ENCODE data around the gene DNAJC30. TPM values are rescaled to one million over a fixed set of nuclear protein-coding genes. Genes with fewer than 3 reads are reported as not detected.

Gene DNAJC30
- total and polyA plus RNA-seq, 11 donors = 6.8 to 21.1 (median 14.0) TPM

GRCh38 chr7:73718905-73719805 is 35.9 kb upstream of the DNAJC30 start, which contains the start of gene STX1A:
Gene STX1A, minus strand, starts transcription at chr7:73719669. Its CDS starts 38 bp downstream, at chr7:73719631.
- H3K27ac ChIP-seq = peak within 1 kb of the TSS in 5 of 12 donors; percentile 15 to 71 (median 48)
- H3K27me3 ChIP-seq = peaks cover 0 to 32% (median 3%) of the 10 kb centered on the region in 9 donors
- H3K9me3 ChIP-seq = no peaks in the 10 kb centered on the region
- ATAC-seq = peak; percentile 16 to 87 (median 72)
- WGBS, 4 donors = 1 to 4% (median 2%) methylated on average over 28 to 96 of the region's 96 CpGs
- H3K4me3 ChIP-seq = peak within 1 kb of the TSS; percentile 58 to 96 (median 78)
- peaks cover 0 to 36% (median 14%) of the 10 kb centered on the region in 12 donors for H3K4me1 ChIP-seq
- TF ChIP-seq CTCF (IDR thresholded peaks at IDR 0.05) = no peak
- TF ChIP-seq POLR2A (IDR thresholded peaks at IDR 0.05) = peak in 1 of 2 donors; percentile 55
- no peaks in the 10 kb centered on the region for H3K36me3 ChIP-seq
- intact Hi-C loops (cut with DNase I) = loop anchor here in 3 of 10 donors (5.0 kb wide), 2 partner anchors 37 to 52 kb away; partner anchors contain the start of genes BUD23 (in 2 of the 3), DNAJC30 (in 2 of the 3) and VPS37D (in 2 of the 3)
- DNase-seq = peak; percentile 58 to 88 (median 73)

DNA sequence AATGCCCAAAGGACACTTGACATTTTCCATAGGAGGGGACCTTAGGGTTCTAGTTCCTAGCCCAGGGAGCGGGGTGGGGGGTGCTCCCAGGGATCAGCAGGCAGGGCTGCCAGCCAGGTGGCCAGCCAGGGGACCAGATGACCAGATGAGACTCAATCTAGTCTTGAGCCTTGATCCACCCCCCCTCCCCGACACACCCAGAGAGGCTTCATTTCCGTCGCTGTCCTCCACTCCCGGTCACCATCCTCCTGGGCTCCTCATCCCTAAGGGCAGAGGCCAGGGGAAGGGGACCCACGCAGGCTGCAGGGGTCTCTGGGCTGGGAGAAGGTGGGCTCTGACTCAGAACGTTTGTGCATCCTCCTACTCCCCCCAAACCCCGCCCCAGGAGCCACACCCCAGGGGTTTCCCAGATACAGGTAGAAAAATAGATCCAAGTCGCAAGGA is 35.2 kb upstream of the DNAJC30 start:
- intact Hi-C loops (cut with DNase I) = loop anchor here in 3 of 10 donors (5.0 kb wide), 2 partner anchors 36 to 51 kb away; partner anchors contain the start of genes BUD23 (in 2 of the 3), DNAJC30 (in 2 of the 3) and VPS37D (in 2 of the 3)

DNA sequence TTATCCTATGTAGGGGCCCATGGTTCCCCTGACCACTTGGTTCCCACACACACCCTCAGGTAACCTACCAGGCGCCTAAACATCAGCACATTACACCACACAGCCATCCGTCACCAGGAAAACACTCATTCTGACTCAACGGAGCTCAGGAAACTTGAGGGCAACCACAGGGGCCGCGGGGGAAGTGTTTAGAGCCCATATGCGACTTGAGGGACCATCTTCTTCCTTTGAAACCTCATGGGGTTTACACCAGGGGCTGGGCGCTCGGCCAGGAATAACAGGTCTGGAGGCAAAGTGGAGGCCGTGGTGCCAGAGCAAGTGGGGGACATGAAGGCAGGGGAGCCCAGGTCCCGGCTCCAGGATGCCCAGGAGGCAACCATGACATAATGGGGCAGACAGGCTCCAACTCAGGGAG is 34.7 kb upstream of the DNAJC30 start:
- 62 to 75% (median 66%) methylated on average over 10 of the region's 10 CpGs for WGBS, 4 donors
- no peak for ATAC-seq
- H3K36me3 ChIP-seq = no peaks in the 10 kb centered on the region
- peaks cover 0 to 32% (median 3%) of the 10 kb centered on the region in 9 donors for H3K27me3 ChIP-seq
- peak overlapping the region in 1 of 12 donors; percentile 71 for H3K27ac ChIP-seq
- H3K4me3 ChIP-seq = peak overlapping the region in 1 of 12 donors; percentile 79
- DNase-seq = no peak
- H3K9me3 ChIP-seq = no peaks in the 10 kb centered on the region
- TF ChIP-seq POLR2A (IDR thresholded peaks at IDR 0.05) (no peak), CTCF (IDR thresholded peaks at IDR 0.05) (no peak)
- peaks cover 0 to 36% (median 14%) of the 10 kb centered on the region in 12 donors for H3K4me1 ChIP-seq
- intact Hi-C loops (cut with DNase I) = loop anchor here in 3 of 10 donors (5.0 kb wide), 2 partner anchors 36 to 51 kb away; partner anchors contain the start of genes BUD23 (in 2 of the 3), DNAJC30 (in 2 of the 3) and VPS37D (in 2 of the 3)

More for the DNA sequence above, 35.2 kb upstream of the DNAJC30 start:
- DNase-seq (no peak), ATAC-seq (no peak)
- peaks cover 0 to 36% (median 14%) of the 10 kb centered on the region in 12 donors for H3K4me1 ChIP-seq
- TF ChIP-seq CTCF (IDR thresholded peaks at IDR 0.05) (no peak), POLR2A (IDR thresholded peaks at IDR 0.05) (no peak)
- H3K9me3 ChIP-seq = no peaks in the 10 kb centered on the region
- H3K4me3 ChIP-seq = peak overlapping the region in 11 of 12 donors; percentile 58 to 96 (median 78)
- no peaks in the 10 kb centered on the region for H3K36me3 ChIP-seq
- H3K27me3 ChIP-seq = peaks cover 0 to 32% (median 3%) of the 10 kb centered on the region in 9 donors
- peak overlapping the region in 1 of 12 donors; percentile 71 for H3K27ac ChIP-seq
- WGBS, 4 donors = 49 to 69% (median 62%) methylated on average over 8 to 9 of the region's 9 CpGs
